IPS DF 4.7 (cell line): ENCODE results near the gene AHNAK2.
"Not testable (repeated sequence)": the region's sequence is repeated elsewhere in the genome, so short reads cannot be mapped to it uniquely, and the experiment has no call there.

ENCODE experiments used
- DNase-seq: peaks from one replicate; pipeline ENCODE4 v3.0.0-alpha.2; 2013; ENCODE audit warnings: low spot score; ENCODE audit errors: extremely low read depth

Gene AHNAK2

GRCh38 chr14:104953896-104954656 lies 24.1 kb downstream of the AHNAK2 start:
- no peak for DNase-seq

GRCh38 chr14:104953097-104953496 lies 25.1 kb downstream of the AHNAK2 start:
- no peak for DNase-seq

- DNase-seq, result not testable (repeated sequence)
Measured at GRCh38 chr14:104951863-104952657, 26.1 kb downstream of the AHNAK2 start.

GRCh38 chr14:104950701-104951100 lies 27.5 kb downstream of the AHNAK2 start:
- not testable (repeated sequence) for DNase-seq

- no peak for DNase-seq
Measured at GRCh38 chr14:104950021-104950420, 28.2 kb downstream of the AHNAK2 start.

GRCh38 chr14:104949406-104949955 lies 28.7 kb downstream of the AHNAK2 start:
- DNase-seq, result not testable (repeated sequence)

- DNase-seq, result no peak
Measured at GRCh38 chr14:104948736-104949031, 29.5 kb downstream of the AHNAK2 start.

GRCh38 chr14:104947881-104948735 lies 30.1 kb downstream of the AHNAK2 start:
- DNase-seq, result not testable (repeated sequence)

- DNase-seq, result not testable (repeated sequence)
Measured at GRCh38 chr14:104947201-104947600, 31.0 kb downstream of the AHNAK2 start.

GRCh38 chr14:104945986-104946965 lies 31.9 kb downstream of the AHNAK2 start:
- DNase-seq, result not testable (repeated sequence)

GRCh38 chr14:104945266-104945665 lies 32.9 kb downstream of the AHNAK2 start:
- DNase-seq, result not testable (repeated sequence)

- DNase-seq, result not testable (repeated sequence)
Measured at GRCh38 chr14:104944436-104945205, 33.6 kb downstream of the AHNAK2 start.

GRCh38 chr14:104944016-104944308 lies 34.2 kb downstream of the AHNAK2 start:
- DNase-seq, result not testable (repeated sequence)

GRCh38 chr14:104943216-104944015 lies 34.8 kb downstream of the AHNAK2 start:
- DNase-seq, result not testable (repeated sequence)

- DNase-seq, result no peak
Measured at GRCh38 chr14:104942586-104942985, 35.6 kb downstream of the AHNAK2 start.

- DNase-seq, result no peak
Measured at GRCh38 chr14:104941508-104942365, 36.4 kb downstream of the AHNAK2 start.

- no peak for DNase-seq
Measured at GRCh38 chr14:104940526-104941150, 37.5 kb downstream of the AHNAK2 start.
